ENCODE data around the gene LBR.

DNA sequence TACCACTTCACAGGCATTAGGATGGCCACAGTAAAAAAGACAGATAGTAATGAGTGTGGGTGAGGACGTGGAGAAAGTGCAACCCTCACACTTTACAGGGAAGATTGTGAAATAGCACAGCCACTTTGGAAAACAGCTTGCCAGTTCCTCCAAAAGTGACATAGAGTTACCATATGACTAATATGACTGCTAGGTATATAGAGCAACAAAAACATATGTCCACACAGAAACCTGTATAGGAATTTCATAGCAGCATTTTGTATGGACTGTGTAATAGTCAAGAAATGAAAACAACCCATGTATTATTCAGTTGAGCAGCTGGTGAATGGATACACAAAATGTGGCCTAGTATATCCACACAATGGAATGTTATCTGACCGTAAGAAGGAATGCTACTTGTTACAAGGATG is 30.4 kb upstream of the LBR start:
- TF ChIP-seq CTCF (IDR thresholded peaks at IDR 0.05; ENCODE audit: poor library complexity) (no peak), EZH2 (IDR thresholded peaks at IDR 0.05; ENCODE audit: borderline replicate concordance) (no peak), EZH2phosphoT487 (IDR thresholded peaks at IDR 0.05; ENCODE audit: low read depth, severe bottlenecking, unreplicated experiment) (no peak)

Measured in hepatocyte (in vitro differentiated cells).